ENCODE results near the gene EFHC1.

The EFHC1 gene

DNA sequence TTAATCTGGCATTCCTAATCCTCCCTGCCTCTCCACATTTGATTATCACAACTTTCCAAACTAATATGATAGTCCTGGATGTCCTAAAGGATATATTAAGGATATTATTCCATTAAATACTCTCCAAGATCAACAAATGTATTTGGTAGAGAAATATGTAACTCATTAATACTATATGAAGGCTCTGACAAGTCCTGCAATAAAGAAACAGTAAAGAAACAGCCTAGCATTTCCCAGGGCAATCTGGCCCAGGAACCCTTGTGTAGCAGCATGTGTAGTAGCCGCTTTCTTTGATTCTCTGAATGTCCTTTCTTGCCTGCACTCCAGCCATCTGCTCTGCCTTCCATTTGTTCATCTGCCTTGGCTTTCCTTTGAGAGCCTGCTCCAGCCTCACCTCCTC, 133.0 kb downstream of the EFHC1 start:
- DNase-seq (ENCODE audit: low spot score) = no peak

GRCh38 chr6:52553719-52554118, 133.6 kb downstream of the EFHC1 start:
- no peak for DNase-seq (ENCODE audit: low spot score)

DNA sequence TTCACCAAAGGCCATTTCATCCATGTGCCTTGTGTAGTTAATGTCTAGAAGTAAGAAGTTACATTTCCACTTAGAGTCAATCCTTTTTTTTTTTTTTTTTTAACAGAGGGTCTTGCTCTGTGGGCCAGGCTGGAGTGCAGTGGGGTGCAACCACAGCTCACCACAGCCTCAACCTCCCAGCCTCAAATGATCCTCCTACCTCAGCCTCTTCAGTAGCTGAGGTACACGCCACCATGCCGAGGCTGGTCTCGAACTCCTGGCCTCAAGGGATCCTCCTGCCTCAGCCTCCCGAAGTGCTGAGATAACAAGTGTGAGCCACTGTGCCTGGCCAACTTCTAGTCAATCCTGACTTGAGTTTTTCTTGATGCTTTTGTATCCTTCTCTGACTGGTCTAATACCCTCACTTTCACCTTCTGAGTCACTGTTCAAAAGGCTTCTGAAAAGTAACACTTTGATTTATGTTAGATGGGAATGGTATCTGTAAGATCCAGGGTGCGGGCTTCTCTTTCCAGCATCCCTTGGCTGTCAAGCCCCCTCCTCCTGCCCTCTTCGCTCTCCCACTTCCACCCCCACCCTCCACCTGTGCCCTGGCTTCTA, 134.6 kb downstream of the EFHC1 start:
- DNase-seq (ENCODE audit: low spot score) = no peak

DNA sequence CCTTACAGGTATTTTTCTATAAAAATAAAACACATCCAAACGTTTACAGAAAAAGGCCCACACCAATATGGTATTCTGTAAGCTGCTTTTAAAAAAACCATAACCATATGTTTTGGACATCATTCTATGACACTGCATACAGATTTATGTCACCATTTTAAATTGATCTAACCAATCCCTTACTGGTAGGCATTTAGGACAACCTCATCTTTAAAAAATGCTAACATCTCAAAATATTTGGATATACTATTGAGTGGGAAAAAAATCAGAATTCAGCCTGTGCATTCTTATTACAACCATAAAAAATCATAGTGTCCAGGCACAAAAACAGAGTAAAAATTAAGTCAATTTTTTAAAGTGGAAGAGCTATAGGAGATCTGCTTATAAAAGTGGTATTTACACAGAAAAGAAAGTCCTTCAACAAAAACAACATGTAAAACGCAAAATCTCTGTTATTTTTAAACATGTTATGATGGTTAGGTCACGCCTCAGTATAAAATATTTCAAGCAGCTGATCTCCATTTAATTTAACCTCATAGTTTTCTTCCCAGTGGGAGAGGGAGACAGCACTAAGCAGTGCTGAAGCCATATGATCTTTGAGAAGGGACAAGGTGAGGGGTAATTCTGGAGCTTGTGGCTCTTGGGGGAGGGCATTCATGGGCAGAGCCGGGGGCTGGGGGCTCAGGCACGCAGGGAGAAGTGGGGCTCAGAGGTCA, 135.5 kb downstream of the EFHC1 start:
- no peak for DNase-seq (ENCODE audit: low spot score)

DNA sequence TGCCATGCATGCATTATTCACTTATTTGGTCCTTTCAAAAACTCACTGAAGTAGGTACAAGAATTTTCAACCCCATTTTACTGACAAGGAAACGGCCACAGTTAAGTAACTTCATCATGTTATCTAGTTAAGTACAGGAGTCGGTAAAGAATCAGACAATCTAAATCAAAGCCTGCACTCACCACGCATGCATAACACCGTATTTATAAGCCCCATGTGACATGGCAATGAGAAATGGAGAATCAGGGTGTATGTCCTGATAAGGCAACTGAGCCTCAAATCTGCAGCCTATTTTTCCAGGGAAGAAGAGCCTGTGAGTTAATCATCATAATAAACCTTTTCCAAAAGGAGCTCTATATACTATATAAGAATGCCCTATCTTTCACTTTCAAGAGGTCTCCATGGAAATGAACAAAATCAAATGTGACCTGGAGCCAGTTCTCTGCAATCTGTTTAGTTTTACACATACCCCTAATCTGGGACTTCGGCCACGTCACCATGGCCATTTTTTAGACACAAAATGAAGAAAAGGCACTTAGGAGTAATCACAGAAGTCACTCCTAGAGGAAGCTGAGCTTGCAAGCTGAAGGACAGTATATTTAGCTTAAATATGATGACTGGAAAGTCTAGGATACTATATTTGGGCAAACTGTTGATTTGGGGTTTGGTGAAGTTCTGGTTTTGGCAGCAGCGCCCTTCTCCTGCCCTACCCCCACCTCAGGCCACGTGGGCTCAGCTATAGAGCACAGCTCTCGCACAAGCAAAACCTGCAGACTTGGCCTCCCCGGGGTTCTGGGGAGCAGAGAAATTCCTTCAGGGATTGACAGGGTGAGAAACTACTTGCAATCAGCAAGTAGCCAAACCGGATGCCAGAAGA, 137.5 kb downstream of the EFHC1 start:
- DNase-seq (ENCODE audit: low spot score) = no peak

DNA sequence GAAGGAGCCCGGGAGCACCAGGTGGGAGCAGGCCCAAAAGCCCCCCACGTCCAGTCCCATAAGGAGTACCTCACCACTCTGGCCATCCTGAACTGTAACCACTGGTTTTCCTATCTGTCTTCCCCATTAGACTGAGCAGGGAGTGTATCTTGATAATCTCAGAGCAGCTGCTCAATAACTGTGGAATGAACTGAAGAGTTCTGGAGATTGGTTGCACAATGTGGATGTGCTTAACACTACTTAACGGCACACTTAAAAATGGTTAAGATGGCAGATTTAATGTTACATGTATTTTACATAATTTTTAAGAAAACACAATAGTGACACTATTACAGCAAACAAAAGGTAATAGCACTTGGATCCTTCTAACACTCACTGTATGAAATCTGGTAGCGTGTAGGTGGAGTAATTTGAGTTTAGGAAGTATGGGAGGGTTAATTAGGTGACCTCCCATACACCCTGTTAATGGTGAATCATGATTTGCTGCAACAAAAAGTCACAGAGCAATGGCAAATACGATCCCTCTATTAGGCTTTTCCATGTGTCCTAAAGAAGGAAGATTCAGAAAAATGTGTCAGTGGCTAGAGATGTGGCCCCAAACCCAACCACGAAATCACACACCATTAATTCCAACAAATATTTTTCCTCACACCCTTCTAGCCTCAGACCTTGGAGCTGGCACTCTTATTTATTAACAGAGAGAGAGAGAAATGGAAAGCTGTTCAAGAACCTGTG, 138.3 kb downstream of the EFHC1 start:
- no peak for DNase-seq (ENCODE audit: low spot score)

- DNase-seq (ENCODE audit: low spot score) = no peak
Observed at GRCh38 chr6:52560462-52560861, 140.3 kb downstream of the EFHC1 start.

GRCh38 chr6:52562911-52563310, 142.8 kb downstream of the EFHC1 start:
- DNase-seq (ENCODE audit: low spot score) = no peak

DNA sequence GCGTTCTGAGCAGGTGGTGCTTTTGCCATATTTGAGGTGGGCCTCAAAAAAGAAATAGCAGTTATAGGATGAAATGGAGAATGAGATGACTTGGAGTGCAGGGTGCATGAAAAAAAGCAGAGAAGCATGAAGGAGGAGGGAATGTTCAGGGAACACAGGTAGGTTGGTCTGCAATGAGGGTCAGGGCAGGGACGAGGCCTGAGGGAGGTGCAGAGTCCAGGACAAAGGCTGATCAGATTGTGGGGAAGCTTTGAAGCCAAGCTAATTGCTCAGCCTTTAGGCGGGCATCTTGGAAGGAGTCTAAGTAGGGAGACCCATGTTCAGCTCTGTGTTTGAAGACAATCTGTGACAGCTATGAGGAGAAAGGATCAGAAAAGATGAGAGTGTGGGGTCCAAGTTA, 144.7 kb downstream of the EFHC1 start:
- no peak for DNase-seq (ENCODE audit: low spot score)

GRCh38 chr6:52566201-52566600, 146.1 kb downstream of the EFHC1 start:
- no peak for DNase-seq (ENCODE audit: low spot score)

GRCh38 chr6:52566853-52567279, 146.7 kb downstream of the EFHC1 start:
- DNase-seq (ENCODE audit: low spot score) = no peak

DNA sequence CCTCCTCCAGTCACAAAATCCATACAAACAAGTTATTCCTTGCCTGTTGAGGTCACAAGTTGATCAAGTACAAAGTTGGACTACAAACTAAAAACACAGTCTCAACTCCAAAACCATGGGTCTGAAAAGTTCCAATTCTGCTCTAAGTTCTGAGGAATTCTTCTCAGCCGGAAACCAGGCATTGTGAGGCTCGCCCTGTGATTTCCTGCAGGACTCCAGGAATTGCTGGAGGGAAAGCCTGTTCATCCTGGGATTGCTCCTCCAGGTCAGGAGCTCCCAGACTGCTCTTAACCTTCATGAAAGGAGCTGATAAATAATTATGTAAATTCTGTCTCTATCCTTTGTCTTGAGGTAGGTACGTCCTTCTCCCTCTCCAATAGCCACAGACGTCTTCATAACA, 148.2 kb downstream of the EFHC1 start:
- DNase-seq (ENCODE audit: low spot score) = no peak

- no peak for DNase-seq (ENCODE audit: low spot score)
Observed at GRCh38 chr6:52570291-52570700, 150.2 kb downstream of the EFHC1 start.

GRCh38 chr6:52571099-52571755, 151.1 kb downstream of the EFHC1 start:
- DNase-seq (ENCODE audit: low spot score) = peak; percentile 58

GRCh38 chr6:52572536-52572935, 152.4 kb downstream of the EFHC1 start:
- DNase-seq (ENCODE audit: low spot score) = no peak

- DNase-seq (ENCODE audit: low spot score) = no peak
Observed at GRCh38 chr6:52573295-52573694, 153.2 kb downstream of the EFHC1 start.

All from SK-N-DZ (cell line).